NT2/D1 (cell line): ENCODE measurements around the gene PTPN1.

ENCODE experiments used
- SUZ12 ChIP-seq: IDR thresholded peaks from 2 replicates; pipeline ENCODE4 v1.6.1; 2011; ENCODE audit not compliant: insufficient read length, insufficient read depth; ENCODE audit errors: extremely low read depth
- YY1 ChIP-seq: IDR thresholded peaks from 2 replicates; pipeline ENCODE4 v1.6.1; 2011; ENCODE audit not compliant: insufficient read length, insufficient read depth
- ZNF274 ChIP-seq: IDR thresholded peaks from 2 replicates; pipeline ENCODE4 v1.6.1; 2011; ENCODE audit warnings: mild to moderate bottlenecking, low read depth, low read length

DNA sequence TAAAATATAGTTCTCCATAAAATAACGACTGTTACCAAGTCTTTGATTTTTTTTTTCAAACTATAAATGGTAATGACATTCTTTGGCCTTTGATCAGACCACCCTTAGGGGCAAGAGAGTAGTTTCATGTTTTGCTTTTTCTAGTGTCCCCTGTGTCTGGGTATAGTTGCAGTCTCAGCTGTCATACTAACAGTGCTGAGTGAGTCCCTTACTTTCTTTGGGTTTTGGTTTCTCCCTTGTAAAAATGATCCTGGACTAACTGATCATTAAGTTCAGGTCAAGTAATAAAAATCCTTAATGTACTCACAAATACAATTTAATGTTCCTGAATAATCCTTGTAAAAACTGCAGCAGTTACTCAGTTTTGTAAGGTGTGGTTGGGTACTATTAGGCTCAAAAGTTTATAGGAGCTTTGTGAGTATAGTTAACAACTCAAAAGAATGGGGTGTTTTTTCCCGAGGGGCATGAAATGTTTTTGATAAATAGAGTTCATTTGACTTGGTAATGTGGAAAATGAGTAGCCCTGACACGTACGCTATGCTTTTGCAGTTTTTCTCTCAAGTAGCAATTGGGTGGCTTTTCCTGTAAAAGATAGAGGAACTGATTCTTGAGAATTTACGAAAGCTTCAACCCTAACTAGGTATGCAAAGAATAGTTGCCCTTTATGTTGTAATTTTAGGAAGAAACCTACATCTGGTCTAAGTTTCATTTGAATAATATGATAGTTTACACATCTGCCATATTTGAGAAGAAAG, 6.2 kb downstream of the PTPN1 start:
- no peak for TF ChIP-seq YY1
- TF ChIP-seq ZNF274: no peak
- TF ChIP-seq SUZ12: no peak
